A549 (cell line): Measurements from ENCODE around the gene QKI. TPM values are rescaled to one million over a fixed set of nuclear protein-coding genes. Genes with fewer than 3 reads are reported as not detected.

Experiments
- ATAC-seq, 2 experiments: fragments of 200-7000 bp in 1 of 2; fragments of >200 bp in 1 of 2; cut with Nextera tagmentation in 1 of 2; cut with Tn5 transposase in 1 of 2; 3 replicates each; pipeline versions ENCODE4 v1.8.0 to v1.9.1; 2018 to 2020; ENCODE audit warnings: mild to moderate bottlenecking in 1 of 2, moderate library complexity in 1 of 2
- CTCF ChIA-PET: fragments of 300-600 bp; sonication (Branson Sonifier 250); formaldehyde crosslinking; extraction: SDS; loops from one replicate; lab custom pipeline; 2021; ENCODE audit warnings: antibody characterized with exemption, inconsistent platforms; lab: Yijun Ruan, JAX
- POLR2A ChIA-PET: fragments of 350-600 bp; formaldehyde crosslinking; extraction: SDS; loops from one replicate; lab custom pipeline; 2021; ENCODE audit warnings: antibody characterized with exemption, inconsistent platforms; lab: Yijun Ruan, JAX
- DNase-seq, 2 experiments: peaks; one replicate each; pipeline versions ENCODE4 v3.0.0 to v3.0.0-alpha.2; 2011 to 2016; ENCODE audit warnings: low read depth in 1 of 2, low spot score in 1 of 2
- FAIRE-seq: peaks from 2 replicates; lab custom pipeline; 2011; peaks lifted over from hg19 to GRCh38; lab: Jason Lieb, UNC
- H3K27ac ChIP-seq, 2 experiments: fragments of >200 bp; sonication (Bioruptor Twin); formaldehyde crosslinking; 3 replicates each; pipeline ENCODE4 v1.5.1; 2016 to 2017
- H3K4me1 ChIP-seq: fragments of >200 bp; sonication (Bioruptor Twin); formaldehyde crosslinking; 3 replicates; pipeline ENCODE4 v1.6.1; 2016
- H3K4me2 ChIP-seq: fragments of >200 bp; sonication (Bioruptor Twin); formaldehyde crosslinking; 3 replicates; pipeline ENCODE4 v1.6.1; 2016
- H3K4me3 ChIP-seq: fragments of >200 bp; sonication (Bioruptor Twin); formaldehyde crosslinking; 3 replicates; pipeline ENCODE4 v1.5.1; 2016
- H3K9me3 ChIP-seq: fragments of >200 bp; sonication (Bioruptor Twin); formaldehyde crosslinking; 3 replicates; pipeline ENCODE4 v1.6.1; 2016
- CHD2 ChIP-seq: fragments of 150-350 bp; IDR thresholded peaks from 2 replicates; pipeline ENCODE4 v1.6.1; 2014; ENCODE audit warnings: low read length; ENCODE audit not compliant: partially characterized antibody
- FOSL2 ChIP-seq, 2 experiments: fragments of 450-650 bp in 1 of 2; fragments of >200 bp in 1 of 2; sonication (Bioruptor Twin) in 1 of 2; formaldehyde crosslinking; IDR thresholded peaks; 2 replicates each; pipeline versions ENCODE4 v1.5.0 to v1.6.1; 2016 to 2020; ENCODE audit warnings: mild to moderate bottlenecking in 1 of 2, moderate library complexity in 1 of 2
- GATA3 ChIP-seq: IDR thresholded peaks from 2 replicates; pipeline ENCODE4 v1.6.1; 2012; ENCODE audit warnings: borderline replicate concordance
- HOXB5 ChIP-seq: fragments of 250-450 bp; sonication (Bioruptor Pico); IDR thresholded peaks from 2 replicates; pipeline ENCODE4 v1.5.0; 2020; ENCODE audit warnings: mild to moderate bottlenecking, moderate library complexity
- NR3C1 ChIP-seq: fragments of >200 bp; sonication (Bioruptor Twin); formaldehyde crosslinking; IDR thresholded peaks from 3 replicates; pipeline ENCODE4 v1.6.1; 2017
- RAD21 ChIP-seq, 2 experiments: fragments of >200 bp in 1 of 2; sonication (Bioruptor Twin) in 1 of 2; formaldehyde crosslinking in 1 of 2; IDR thresholded peaks in 1 of 2; conservative IDR thresholded peaks in 1 of 2; 2 replicates in 1 of 2; 3 replicates in 1 of 2; pipeline ENCODE4 v1.6.1; 2012 to 2018; ENCODE audit warnings: inconsistent platforms in 1 of 2
- RARB ChIP-seq: fragments of 250-450 bp; sonication (Bioruptor Pico); IDR thresholded peaks from 2 replicates; pipeline ENCODE4 v1.8.0; 2021; ENCODE audit warnings: mild to moderate bottlenecking, moderate library complexity
- TFCP2L1 ChIP-seq: fragments of 250-450 bp; sonication (Bioruptor Pico); IDR thresholded peaks from 2 replicates; pipeline ENCODE4 v1.5.0; 2021; ENCODE audit warnings: mild to moderate bottlenecking
- ZNF302 ChIP-seq: fragments of 250-450 bp; sonication (Bioruptor Pico); IDR thresholded peaks from 2 replicates; pipeline ENCODE4 v1.9.0; 2021; ENCODE audit warnings: inconsistent platforms, mild to moderate bottlenecking, moderate library complexity
- WGBS: methylation state at CpG from one replicate; pipeline ENCODE4 v1.1.6; 2017; ENCODE audit errors: missing lambda C conversion rate; 5-methylcytosine and 5-hydroxymethylcytosine counted together
- polyA plus RNA-seq, 4 experiments: library from polyadenylated mRNA; depleted of rRNA in 3 of 4; stranded (reverse); fragments of >200 nt; fragmentation: RNase III in 1 of 4; extraction: RNeasy Plus Mini Kit Qiagen cat#74134 plus additional on column Dnase treatment in 1 of 4; gene quantifications; 2 replicates in 3 of 4; 3 replicates in 1 of 4; pipeline ENCODE4 v1.2.3, GENCODE V29; 2011 to 2017
- TF ChIP-seq, protein P1 (sequence below): fragments of 450-650 bp; IDR thresholded peaks from 2 replicates; pipeline ENCODE4 v1.6.1; 2014; ENCODE audit warnings: antibody characterized with exemption
- TF ChIP-seq, protein P2 (sequence below): fragments of >200 bp; sonication (Bioruptor Twin); formaldehyde crosslinking; IDR thresholded peaks from 2 replicates; pipeline ENCODE4 v1.6.1; 2016
- TF ChIP-seq, protein P3 (sequence below): fragments of >200 bp; sonication (Bioruptor Twin); formaldehyde crosslinking; IDR thresholded peaks from 3 replicates; pipeline ENCODE4 v1.5.1; 2016
- TF ChIP-seq, protein P4 (sequence below): IDR thresholded peaks from 2 replicates; pipeline ENCODE4 v1.6.1; 2012

Gene QKI
- polyA plus RNA-seq, 2 of the 4 experiments (the other 2 are of a cell fraction): 71.9 to 98.2 TPM

DNA sequence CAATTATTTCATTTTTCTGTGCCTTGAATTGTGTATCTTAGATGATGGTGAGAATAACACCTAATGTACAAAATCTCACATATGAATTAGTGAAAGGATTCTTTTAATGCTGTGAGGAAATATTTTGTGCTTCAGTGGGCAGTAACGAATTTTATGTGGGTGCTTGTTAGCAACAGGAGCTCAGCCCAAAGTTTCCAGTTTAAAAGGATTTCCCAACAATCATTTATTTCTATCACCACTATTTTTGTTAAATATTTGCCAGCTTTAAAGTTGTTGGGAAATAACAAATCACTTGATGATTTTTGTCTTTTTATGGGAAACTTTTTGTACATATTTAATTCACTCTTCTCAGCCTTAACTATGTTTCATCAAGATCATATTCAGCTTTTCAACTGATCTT is 111.8 kb downstream of the QKI start:
- DNase-seq (no peak), FAIRE-seq (no peak), ATAC-seq (no peak)
- peak overlapping the region; percentile 40 for H3K4me2 ChIP-seq
- peaks cover 58% of the 10 kb centered on the region for H3K4me1 ChIP-seq
- ChIA-PET CTCF (no interaction called here), POLR2A (no interaction called here)
- H3K9me3 ChIP-seq: no peaks in the 10 kb centered on the region
- no peak overlapping the region for H3K4me3 ChIP-seq
- 55% methylated on average over 1 of the region's 1 CpG for WGBS
- peak overlapping the region in 1 of 2 experiments; percentile 31; a peak in 1 of 6 replicates for H3K27ac ChIP-seq
- TF ChIP-seq RARB: no peak
- TF ChIP-seq, protein P1, sequence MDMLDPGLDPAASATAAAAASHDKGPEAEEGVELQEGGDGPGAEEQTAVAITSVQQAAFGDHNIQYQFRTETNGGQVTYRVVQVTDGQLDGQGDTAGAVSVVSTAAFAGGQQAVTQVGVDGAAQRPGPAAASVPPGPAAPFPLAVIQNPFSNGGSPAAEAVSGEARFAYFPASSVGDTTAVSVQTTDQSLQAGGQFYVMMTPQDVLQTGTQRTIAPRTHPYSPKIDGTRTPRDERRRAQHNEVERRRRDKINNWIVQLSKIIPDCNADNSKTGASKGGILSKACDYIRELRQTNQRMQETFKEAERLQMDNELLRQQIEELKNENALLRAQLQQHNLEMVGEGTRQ: no peak
- TF ChIP-seq ZNF302 (CRISPR knock-in tag): no peak
- TF ChIP-seq, protein P2, sequence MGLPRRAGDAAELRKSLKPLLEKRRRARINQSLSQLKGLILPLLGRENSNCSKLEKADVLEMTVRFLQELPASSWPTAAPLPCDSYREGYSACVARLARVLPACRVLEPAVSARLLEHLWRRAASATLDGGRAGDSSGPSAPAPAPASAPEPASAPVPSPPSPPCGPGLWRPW: no peak
- TF ChIP-seq, protein P3, sequence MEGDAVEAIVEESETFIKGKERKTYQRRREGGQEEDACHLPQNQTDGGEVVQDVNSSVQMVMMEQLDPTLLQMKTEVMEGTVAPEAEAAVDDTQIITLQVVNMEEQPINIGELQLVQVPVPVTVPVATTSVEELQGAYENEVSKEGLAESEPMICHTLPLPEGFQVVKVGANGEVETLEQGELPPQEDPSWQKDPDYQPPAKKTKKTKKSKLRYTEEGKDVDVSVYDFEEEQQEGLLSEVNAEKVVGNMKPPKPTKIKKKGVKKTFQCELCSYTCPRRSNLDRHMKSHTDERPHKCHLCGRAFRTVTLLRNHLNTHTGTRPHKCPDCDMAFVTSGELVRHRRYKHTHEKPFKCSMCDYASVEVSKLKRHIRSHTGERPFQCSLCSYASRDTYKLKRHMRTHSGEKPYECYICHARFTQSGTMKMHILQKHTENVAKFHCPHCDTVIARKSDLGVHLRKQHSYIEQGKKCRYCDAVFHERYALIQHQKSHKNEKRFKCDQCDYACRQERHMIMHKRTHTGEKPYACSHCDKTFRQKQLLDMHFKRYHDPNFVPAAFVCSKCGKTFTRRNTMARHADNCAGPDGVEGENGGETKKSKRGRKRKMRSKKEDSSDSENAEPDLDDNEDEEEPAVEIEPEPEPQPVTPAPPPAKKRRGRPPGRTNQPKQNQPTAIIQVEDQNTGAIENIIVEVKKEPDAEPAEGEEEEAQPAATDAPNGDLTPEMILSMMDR: no peak
- no peak for TF ChIP-seq GATA3

DNA sequence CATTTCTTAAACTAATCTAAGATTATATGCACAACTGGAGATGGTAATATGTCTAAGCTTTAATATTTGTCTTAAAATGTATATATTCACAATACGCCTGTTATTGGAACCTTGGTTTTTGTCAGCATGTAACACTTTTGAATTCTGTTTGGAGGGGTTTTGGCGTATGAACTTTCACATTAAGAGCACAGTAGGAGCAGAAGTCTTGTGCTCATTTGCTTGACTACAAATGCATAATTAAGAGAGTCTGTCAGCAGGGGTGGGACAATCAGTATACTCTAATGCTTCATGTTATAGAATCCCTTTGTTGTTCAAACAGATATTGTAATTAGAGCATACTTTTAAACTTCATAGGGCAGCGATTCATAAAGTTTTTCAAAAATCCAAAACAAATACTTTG is 112.8 kb downstream of the QKI start:
- Histone ChIP-seq H3K4me1 (peaks cover 67% of the 10 kb centered on the region), H3K4me3 (no peak overlapping the region), H3K4me2 (no peak overlapping the region), H3K9me3 (no peaks in the 10 kb centered on the region), H3K27ac (peak overlapping the region in 1 of 2 experiments; percentile 31; a peak in 1 of 6 replicates)
- FAIRE-seq: no peak
- CTCF ChIA-PET: no interaction called here
- no peak for ATAC-seq
- no peak for TF ChIP-seq HOXB5 (CRISPR knock-in tag)
- TF ChIP-seq, all 56 proteins: peak for 0
- POLR2A ChIA-PET: no interaction called here
- DNase-seq: no peak
- WGBS: 90% methylated on average over 3 of the region's 3 CpGs

DNA sequence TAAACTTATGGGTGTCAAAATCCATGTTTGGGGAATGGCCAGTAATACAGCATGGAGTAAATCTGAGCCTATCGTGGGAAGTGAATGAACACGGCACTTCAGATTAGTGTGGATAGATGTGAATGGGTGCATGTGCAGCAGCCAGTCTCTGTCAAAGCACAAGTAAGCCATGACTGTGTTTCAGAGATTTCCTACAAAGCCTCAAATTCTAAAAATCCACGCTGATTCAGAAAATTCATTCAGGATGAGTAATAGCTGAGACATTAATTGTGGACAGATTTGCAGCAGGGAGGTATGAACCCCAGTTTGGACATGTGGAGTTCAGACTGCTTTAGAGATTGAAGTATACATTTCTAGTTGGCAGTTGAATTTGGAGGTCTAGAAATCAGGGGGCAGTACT is 115.1 kb downstream of the QKI start:
- Histone ChIP-seq H3K4me1 (peaks cover 88% of the 10 kb centered on the region), H3K4me3 (no peak overlapping the region), H3K4me2 (peak overlapping the region; percentile 71), H3K9me3 (no peaks in the 10 kb centered on the region), H3K27ac (peak overlapping the region; percentile 42 to 57; a peak in 3 of 6 replicates)
- DNase-seq: peak; percentile 7 to 13
- TF ChIP-seq TFCP2L1 (CRISPR knock-in tag) (no peak), FOSL2 (IDR thresholded peaks at IDR 0.05) (peak; percentile 34; the same call in 1 of the 2 replicates), FOSL2 (CRISPR knock-in tag; IDR thresholded peaks at IDR 0.05) (0 out of 2 replicates have a peak, but pooled peaks have one; percentile 31)
- TF ChIP-seq, protein P4, sequence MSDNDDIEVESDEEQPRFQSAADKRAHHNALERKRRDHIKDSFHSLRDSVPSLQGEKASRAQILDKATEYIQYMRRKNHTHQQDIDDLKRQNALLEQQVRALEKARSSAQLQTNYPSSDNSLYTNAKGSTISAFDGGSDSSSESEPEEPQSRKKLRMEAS: peak; percentile 14; the same call in 1 of the 2 replicates
- ChIA-PET POLR2A (no interaction called here), CTCF (interaction anchor here (0.6 kb wide), 1 partner anchor 74 kb away, joined by 3 read pairs; no protein-coding TSS in a partner anchor)
- FAIRE-seq: no peak
- ATAC-seq: peak; percentile 70 to 80
- 12% methylated on average over 3 of the region's 3 CpGs for WGBS

DNA sequence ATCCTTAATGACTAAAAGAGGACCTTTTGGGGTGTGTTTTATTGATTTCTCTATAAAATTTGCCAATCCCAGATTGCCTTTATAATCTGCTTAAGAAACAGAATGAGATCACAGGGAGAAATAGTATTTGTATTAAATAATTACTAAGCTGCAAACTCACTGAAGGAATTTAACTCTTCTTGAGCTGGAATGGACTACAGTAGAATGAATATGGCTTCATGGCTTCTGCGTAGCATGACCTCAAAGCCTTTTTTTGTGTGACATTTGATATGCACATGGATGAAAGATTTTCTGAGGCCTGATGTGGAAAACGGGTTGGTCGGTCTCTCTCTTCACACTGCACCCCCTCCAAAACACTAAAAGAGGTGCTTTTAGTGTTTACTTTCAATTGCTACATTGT is 115.9 kb downstream of the QKI start:
- ChIA-PET CTCF (no interaction called here), POLR2A (no interaction called here)
- no peak overlapping the region for H3K4me3 ChIP-seq
- peak overlapping the region; percentile 57 to 75; a peak in 3 of 6 replicates for H3K27ac ChIP-seq
- ATAC-seq (no peak), FAIRE-seq (no peak)
- peak overlapping the region; percentile 71 for H3K4me2 ChIP-seq
- no peaks in the 10 kb centered on the region for H3K9me3 ChIP-seq
- WGBS: 71% methylated on average over 3 of the region's 3 CpGs
- TF ChIP-seq NR3C1 (no peak), CHD2 (no peak), RAD21 (conservative IDR thresholded peaks at IDR 0.05 in 1 of 2, IDR thresholded peaks at IDR 0.05 in 1 of 2) (no peak)
- TF ChIP-seq, all 56 proteins: peak for 0
- no peak for DNase-seq
- H3K4me1 ChIP-seq: peaks cover 90% of the 10 kb centered on the region
